Loucy (cell line): Measurements from ENCODE around the gene RGS19.

Experiments
- H2AFZ ChIP-seq: fragments of 200-600 bp; sonication (generic); 2 replicates; pipeline ENCODE4 v1.6.0; 2016; ENCODE audit warnings: antibody characterized with exemption, mild to moderate bottlenecking, low read length, moderate library complexity
- H3F3A ChIP-seq: fragments of 200-600 bp; 2 replicates; pipeline ENCODE4 v1.6.0; 2016; ENCODE audit warnings: antibody characterized with exemption, low read depth, mild to moderate bottlenecking
- H3K27me3 ChIP-seq: fragments of 200-600 bp; sonication (generic); 2 replicates; pipeline ENCODE4 v1.6.1; 2014; ENCODE audit warnings: low read length, mild to moderate bottlenecking; ENCODE audit not compliant: insufficient read depth, poor library complexity, severe bottlenecking
- H3K36me3 ChIP-seq: fragments of 200-600 bp; sonication (generic); 2 replicates; pipeline ENCODE4 v1.6.1; 2016; ENCODE audit warnings: low read length; ENCODE audit not compliant: insufficient read depth
- H3K4me1 ChIP-seq: fragments of 200-600 bp; sonication (generic); 2 replicates; pipeline ENCODE4 v1.5.1; 2014; ENCODE audit warnings: low read length, mild to moderate bottlenecking; ENCODE audit not compliant: insufficient read depth, poor library complexity, severe bottlenecking
- H3K4me2 ChIP-seq: fragments of 200-600 bp; sonication (generic); 2 replicates; pipeline ENCODE4 v1.6.0; 2014; ENCODE audit warnings: antibody characterized with exemption, low read length, low read depth, mild to moderate bottlenecking; ENCODE audit not compliant: poor library complexity, severe bottlenecking
- H3K4me3 ChIP-seq: fragments of 200-600 bp; sonication (generic); 2 replicates; pipeline ENCODE4 v1.5.1; 2014; ENCODE audit warnings: low read length, mild to moderate bottlenecking, mixed read lengths; ENCODE audit not compliant: poor library complexity, severe bottlenecking
- H3K79me2 ChIP-seq: fragments of 200-600 bp; sonication (generic); 2 replicates; pipeline ENCODE4 v1.6.1; 2014; ENCODE audit warnings: low read length; ENCODE audit not compliant: insufficient read depth
- H3K9ac ChIP-seq: fragments of 200-600 bp; sonication (generic); 2 replicates; pipeline ENCODE4 v1.6.0; 2014; ENCODE audit warnings: mild to moderate bottlenecking, low read depth, low read length, moderate library complexity; ENCODE audit not compliant: poor library complexity, severe bottlenecking
- H3K9me2 ChIP-seq: fragments of 200-600 bp; sonication (generic); replicated peaks from 2 replicates; pipeline ENCODE4 v1.6.1; 2016; ENCODE audit warnings: low read depth, low read length, mixed read lengths
- H3K9me3 ChIP-seq: fragments of 200-600 bp; sonication (generic); 2 replicates; pipeline ENCODE4 v1.6.1; 2014; ENCODE audit warnings: mild to moderate bottlenecking, antibody characterized with exemption, low read length, low read depth; ENCODE audit not compliant: insufficient read depth
- H4K20me1 ChIP-seq: fragments of 200-600 bp; sonication (generic); 2 replicates; pipeline ENCODE4 v1.6.0; 2014; ENCODE audit warnings: antibody characterized with exemption, low read length, mild to moderate bottlenecking; ENCODE audit not compliant: insufficient read depth, poor library complexity, severe bottlenecking
- CTCF ChIP-seq: fragments of 200-600 bp; sonication (generic); conservative IDR thresholded peaks from 2 replicates; pipeline ENCODE4 v1.5.1; 2014; ENCODE audit warnings: mild to moderate bottlenecking, antibody characterized with exemption, low read length
- EZH2phosphoT487 ChIP-seq: fragments of 200-600 bp; IDR thresholded peaks from 2 replicates; pipeline ENCODE4 v1.6.1; 2018; ENCODE audit warnings: antibody characterized with exemption, mild to moderate bottlenecking, moderate library complexity, borderline replicate concordance

RGS19 gene

GRCh38 chr20:64096535-64096934 lies 17.2 kb upstream of the RGS19 start:
- Histone ChIP-seq H3K9me2 (no peaks in the 10 kb centered on the region), H3K9ac (no peak overlapping the region), H3K36me3 (no peaks in the 10 kb centered on the region), H4K20me1 (no peaks in the 10 kb centered on the region), H3K4me2 (no peak overlapping the region), H2AFZ (no peak overlapping the region), H3K79me2 (no peaks in the 10 kb centered on the region), H3F3A (no peaks in the 10 kb centered on the region), H3K9me3 (no peaks in the 10 kb centered on the region), H3K4me1 (peaks cover 18% of the 10 kb centered on the region), H3K4me3 (no peak overlapping the region), H3K27me3 (no peaks in the 10 kb centered on the region)
- TF ChIP-seq EZH2phosphoT487 (no peak), CTCF (no peak)

GRCh38 chr20:64095927-64096326 lies 16.6 kb upstream of the RGS19 start:
- Histone ChIP-seq H3K9me2 (no peaks in the 10 kb centered on the region), H2AFZ (no peak overlapping the region), H3K9ac (no peak overlapping the region), H4K20me1 (no peaks in the 10 kb centered on the region), H3K27me3 (no peaks in the 10 kb centered on the region), H3K9me3 (no peaks in the 10 kb centered on the region), H3K4me2 (no peak overlapping the region), H3K79me2 (no peaks in the 10 kb centered on the region), H3K36me3 (no peaks in the 10 kb centered on the region), H3K4me3 (no peak overlapping the region), H3K4me1 (peaks cover 14% of the 10 kb centered on the region), H3F3A (no peaks in the 10 kb centered on the region)
- no peak for TF ChIP-seq CTCF
- TF ChIP-seq EZH2phosphoT487, result no peak

GRCh38 chr20:64095455-64095854 lies 16.1 kb upstream of the RGS19 start:
- no peaks in the 10 kb centered on the region for H3K36me3 ChIP-seq
- H3K9me2 ChIP-seq, result no peaks in the 10 kb centered on the region
- H3K4me2 ChIP-seq, result no peak overlapping the region
- no peaks in the 10 kb centered on the region for H3K27me3 ChIP-seq
- no peak overlapping the region for H3K4me3 ChIP-seq
- H3K9me3 ChIP-seq, result no peaks in the 10 kb centered on the region
- no peaks in the 10 kb centered on the region for H4K20me1 ChIP-seq
- no peaks in the 10 kb centered on the region for H3F3A ChIP-seq
- TF ChIP-seq CTCF (no peak), EZH2phosphoT487 (no peak)
- no peak overlapping the region for H3K9ac ChIP-seq
- H3K4me1 ChIP-seq, result peaks cover 10% of the 10 kb centered on the region
- no peak overlapping the region for H2AFZ ChIP-seq
- H3K79me2 ChIP-seq, result no peaks in the 10 kb centered on the region
